Measurements from ENCODE around the gene ADGRG6.
"Not testable (repeated sequence)": the region's sequence is repeated elsewhere in the genome, so short reads cannot be mapped to it uniquely, and the experiment has no call there.

ADGRG6 gene

DNA sequence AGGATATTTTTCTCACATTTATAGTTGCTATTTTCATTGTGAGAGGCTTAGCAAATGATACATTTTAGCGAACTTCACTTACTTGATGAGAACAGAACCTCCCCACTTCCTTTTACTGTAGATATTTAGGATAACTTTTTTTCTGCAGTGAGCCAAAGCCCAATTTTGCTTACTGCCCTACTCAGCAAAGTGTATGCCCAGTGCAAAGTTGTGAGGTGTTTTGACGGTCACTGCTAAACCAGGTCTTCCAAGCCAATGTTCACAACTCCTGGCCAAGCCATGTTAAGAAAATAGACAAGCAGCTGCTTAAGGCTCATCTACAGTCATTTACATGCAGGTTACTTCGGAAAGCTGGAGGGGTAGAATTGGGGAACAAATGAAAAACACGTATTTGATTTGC lies 144.8 kb downstream of the ADGRG6 start:
- DNase-seq (ENCODE audit: low read depth), result no peak

DNA sequence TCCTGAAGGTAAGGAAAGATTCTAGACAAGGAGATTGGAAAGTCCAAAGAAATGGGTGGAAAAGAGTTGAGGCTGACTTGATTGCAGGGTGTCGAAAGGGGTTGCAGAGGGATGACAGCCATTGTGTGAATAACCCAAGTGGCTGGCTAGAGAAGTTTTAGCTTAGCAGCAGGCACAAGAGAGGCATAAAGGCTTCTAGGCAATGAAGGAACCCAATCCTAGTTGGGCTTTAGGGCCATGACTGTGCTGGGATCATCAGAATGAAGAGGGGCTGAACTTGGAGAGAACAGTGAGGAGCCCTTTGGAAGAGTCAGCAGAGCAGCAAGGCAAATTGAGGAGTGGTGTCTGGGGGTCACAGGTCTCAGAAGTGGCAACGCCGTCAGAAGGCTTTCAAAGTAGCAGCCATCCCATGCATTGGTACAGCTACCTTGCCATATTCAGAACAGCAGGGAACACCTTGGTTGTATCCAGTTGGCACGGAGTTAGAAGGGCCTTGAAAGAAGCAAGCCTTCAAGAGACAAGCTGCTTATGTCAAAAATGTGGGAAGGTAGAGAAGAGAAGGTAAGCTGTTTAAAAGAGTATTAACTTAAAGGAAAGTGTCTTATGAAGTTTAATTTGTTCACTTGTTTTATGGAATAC lies 146.4 kb downstream of the ADGRG6 start:
- no peak for DNase-seq (ENCODE audit: low read depth)

GRCh38 chr6:142450856-142451255 lies 149.0 kb downstream of the ADGRG6 start:
- DNase-seq (ENCODE audit: low read depth), result not testable (repeated sequence)

DNA sequence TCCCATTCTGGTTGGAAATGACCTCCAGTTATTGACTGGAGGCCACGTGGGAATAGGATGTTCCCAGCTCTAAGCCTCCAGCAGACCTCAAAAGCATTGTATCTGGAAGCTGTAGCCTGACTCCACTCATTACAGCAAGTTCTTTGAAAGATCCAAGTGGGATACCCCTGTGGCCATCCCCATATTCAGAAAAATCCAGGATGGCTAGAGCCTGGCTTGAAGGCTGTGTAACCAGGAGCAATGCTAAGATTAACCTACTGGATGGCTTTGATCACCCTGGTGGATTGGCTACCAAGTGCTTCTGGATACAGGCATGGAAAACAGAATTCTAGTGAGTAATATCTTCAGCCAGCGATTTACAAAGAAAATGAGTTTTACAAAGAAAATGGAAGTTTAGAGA lies 151.2 kb downstream of the ADGRG6 start:
- no peak for DNase-seq (ENCODE audit: low read depth)

GRCh38 chr6:142454196-142454595 lies 152.4 kb downstream of the ADGRG6 start:
- not testable (repeated sequence) for DNase-seq (ENCODE audit: low read depth)

DNA sequence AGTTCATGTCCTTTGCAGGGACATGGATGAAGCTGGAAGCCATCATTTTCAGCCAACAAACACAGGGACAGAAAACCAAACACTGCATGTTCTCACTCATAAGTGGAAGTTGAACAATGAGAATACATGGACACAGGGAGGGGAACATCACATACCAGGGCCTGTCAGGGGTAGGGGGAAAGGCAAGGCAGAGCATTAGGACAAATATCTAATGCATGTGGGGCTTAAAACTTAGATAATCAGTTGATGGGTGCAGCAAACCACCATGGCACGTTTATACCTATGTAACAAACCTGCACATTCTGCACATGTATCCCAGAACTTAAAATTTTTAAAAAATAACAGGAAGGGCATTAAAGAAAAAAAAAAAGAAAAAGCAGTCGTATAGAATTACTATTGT lies 153.0 kb downstream of the ADGRG6 start:
- DNase-seq (ENCODE audit: low read depth), result not testable (repeated sequence)

DNA sequence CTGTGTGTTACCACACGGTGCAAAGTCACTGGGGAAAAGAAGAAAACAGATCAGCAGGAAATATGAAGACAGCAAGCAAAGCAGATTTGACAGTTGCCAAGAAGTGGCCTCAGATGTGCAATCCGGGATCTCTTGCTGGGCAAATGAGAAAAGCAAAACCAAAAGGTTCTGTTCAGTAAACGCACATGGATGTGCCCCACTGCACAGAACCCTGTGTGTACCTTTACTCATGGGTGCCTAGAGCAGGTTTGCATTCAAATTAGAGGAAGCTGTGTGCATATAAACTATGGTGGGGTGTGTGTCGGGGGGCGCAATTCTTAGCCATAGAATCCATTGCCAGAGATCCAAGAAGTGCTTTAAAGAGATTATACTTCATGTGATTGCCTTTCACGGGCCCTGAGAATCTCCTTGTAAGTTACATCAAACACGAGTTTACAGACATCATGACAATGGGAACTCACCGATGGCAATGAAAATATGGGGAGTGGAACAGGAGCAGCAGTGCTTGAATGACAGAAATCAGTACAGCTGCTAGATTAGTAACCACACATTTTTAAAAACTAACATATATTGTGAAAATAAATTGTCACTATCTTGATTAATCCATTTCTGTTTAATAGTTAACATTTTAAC lies 154.3 kb downstream of the ADGRG6 start:
- DNase-seq (ENCODE audit: low read depth), result no peak

DNA sequence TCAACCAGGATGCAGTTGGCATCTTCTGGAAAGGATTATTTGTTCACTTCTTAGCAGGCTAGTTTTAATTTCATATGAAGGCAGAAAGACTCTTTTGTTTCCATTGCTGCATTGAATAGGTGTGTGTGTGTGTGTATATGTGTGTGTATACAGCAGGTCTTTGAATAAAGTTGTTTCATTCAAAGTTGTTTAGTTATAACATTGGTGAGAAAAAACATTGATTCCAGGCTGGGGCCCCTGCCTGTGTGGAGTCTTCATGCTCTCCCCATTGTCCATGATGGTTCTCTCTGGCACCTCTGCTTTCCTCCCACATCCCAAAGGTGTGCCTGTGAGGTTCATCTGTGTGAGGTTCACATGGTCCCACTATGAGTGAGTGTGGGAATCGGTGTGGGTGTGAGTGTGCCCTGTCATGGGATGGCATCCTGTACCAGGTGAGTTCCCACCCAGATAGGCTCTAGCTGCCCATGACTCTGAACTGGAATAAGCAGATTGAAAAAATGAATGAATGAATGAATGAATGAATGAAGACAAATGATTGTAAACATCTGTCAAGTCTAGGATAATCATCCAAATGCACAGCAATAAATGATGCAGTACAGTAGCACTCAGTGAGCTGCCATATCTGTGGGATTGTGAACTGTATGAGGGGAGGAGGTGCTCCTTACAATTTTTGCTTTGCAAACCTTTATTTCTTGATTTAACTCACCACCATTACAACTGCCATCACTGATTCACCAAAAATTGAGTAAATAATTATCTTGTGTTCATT lies 156.0 kb downstream of the ADGRG6 start:
- DNase-seq (ENCODE audit: low read depth), result no peak

DNA sequence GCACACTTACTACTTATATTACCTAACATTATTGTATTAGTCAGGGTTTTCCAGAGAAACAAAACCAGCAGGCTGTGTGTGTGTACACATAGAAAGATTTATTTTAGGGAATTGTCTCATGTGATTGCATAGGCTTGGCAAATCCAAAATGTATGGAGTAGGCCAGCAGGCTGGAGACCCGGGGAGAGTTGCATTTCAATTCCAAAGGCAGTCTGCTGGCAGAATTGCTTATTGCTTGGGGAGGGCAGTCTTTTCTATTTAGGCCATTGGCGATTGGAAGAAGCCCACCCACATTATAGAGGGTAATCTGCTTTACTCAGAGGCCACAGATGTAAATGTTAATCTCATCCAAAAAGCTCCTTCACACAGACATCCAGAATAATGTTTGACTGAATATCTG lies 157.0 kb downstream of the ADGRG6 start:
- no peak for DNase-seq (ENCODE audit: low read depth)

DNA sequence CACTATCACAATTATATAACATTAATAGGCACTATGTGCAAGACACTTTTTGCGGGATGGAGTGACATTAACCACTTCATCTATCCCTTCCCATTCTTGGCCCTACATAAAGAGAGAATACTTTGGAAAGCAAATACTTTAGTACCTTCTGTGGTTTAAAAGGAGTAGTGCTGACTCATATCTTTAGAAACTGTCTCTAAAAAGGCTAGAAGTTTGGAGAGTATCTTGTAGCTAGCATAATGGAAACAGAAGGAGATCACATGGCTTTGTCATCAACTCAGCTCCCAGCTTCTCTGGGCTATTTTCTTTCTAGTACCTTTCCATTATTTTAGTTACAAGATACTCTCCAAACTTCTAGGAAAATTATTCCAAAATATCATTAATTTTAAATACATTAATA lies 157.5 kb downstream of the ADGRG6 start:
- DNase-seq (ENCODE audit: low read depth), result no peak

- DNase-seq (ENCODE audit: low read depth), result no peak
Measured at GRCh38 chr6:142462260-142462659, 160.5 kb downstream of the ADGRG6 start.

DNA sequence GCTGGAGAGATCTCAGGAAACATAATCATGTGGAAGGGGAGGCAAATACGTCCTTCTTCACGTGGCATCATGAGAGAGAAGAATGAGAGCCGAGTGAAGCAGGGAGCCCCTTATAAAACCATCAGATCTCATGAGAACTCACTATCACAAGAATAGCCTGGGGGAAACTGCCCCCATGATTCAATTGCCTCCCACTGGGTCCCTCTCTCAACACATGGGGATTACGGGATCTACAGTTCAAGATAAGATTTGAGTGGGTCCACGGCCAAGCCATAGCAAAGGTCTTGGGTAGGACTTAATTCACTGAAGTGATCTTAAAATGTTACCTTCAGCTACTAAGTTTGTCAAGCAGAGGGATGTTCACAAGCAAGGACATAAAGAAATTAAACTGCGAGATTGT lies 162.2 kb downstream of the ADGRG6 start:
- DNase-seq (ENCODE audit: low read depth), result no peak

DNA sequence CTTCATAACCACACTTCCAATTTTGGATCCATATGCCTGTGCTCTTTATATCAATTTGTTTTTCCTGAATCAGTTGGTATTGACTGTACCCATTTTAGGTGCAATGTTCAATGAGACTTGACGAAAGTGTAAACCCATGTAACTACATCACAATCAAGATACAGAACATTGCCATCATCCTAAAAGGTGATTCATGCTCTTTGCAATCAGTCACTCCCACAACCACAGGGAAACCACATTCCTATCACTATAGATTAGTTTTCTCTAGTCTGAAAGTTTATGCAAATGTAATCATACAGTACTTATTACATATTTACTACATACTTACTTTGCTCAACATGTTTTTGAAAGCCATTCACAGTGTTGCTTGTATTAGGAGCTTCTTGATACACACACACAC lies 167.4 kb downstream of the ADGRG6 start:
- no peak for DNase-seq (ENCODE audit: low read depth)

- DNase-seq (ENCODE audit: low read depth), result no peak
Measured at GRCh38 chr6:142470421-142470820, 168.6 kb downstream of the ADGRG6 start.

GRCh38 chr6:142474531-142475289 lies 172.9 kb downstream of the ADGRG6 start:
- peak; percentile 44 for DNase-seq (ENCODE audit: low read depth)

GRCh38 chr6:142476452-142476851 lies 174.6 kb downstream of the ADGRG6 start:
- no peak for DNase-seq (ENCODE audit: low read depth)

DNA sequence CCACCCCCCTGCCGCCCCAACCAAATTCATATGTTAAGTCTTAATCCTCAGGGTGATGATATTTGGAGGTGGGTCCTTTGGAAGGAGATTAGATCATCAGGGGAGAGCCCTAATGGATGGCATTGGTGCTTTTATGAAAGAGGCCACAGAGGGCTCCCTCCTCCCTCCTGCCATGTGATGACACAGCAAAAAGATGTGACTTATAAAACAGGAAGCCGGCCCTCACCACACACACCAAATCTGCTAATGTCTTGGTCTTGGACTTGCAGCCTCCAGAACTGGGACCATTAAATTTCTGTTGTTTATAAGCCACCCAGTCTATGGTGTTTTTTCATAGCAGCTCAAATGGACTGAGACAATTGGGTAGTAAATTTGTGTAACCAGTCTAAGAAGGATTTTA lies 176.3 kb downstream of the ADGRG6 start:
- DNase-seq (ENCODE audit: low read depth), result no peak

DNA sequence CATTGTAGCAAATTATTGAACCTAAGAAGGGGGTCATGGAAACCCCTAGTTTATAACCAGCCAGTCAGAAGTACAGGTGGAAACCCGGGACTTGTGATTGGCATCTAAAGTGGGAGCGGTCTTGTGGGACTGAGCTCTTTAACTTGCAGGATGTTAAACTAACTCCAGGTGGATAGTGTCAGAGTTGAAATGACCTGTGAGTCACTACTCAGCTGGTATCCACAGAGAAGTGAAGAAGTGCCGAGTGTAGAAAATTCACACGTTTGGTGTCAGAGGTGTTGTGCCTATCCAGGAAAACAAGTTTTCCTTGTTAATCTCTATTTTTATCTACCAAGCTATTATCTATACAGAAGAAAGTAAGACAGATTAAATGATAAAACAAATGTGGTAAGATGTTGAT lies 179.7 kb downstream of the ADGRG6 start:
- DNase-seq (ENCODE audit: low read depth), result no peak

DNA sequence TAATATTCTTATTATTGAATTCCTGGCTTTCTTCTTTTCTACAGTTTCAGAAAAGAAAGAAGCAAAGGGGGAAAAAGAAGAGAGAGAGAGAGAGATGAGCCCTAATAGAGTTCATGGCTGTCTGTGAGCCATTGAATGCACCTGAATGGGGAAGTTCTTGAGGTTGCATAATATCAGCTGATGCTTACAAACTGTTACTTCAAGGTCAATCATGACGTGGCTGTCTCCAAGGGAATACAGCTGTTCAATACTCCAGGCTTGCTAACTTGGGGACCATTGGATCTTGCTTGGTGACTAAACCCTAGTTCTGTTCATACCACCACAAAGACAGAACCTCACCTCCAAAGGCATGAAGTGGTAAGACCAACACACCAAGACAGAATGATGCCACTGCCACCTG lies 180.4 kb downstream of the ADGRG6 start:
- no peak for DNase-seq (ENCODE audit: low read depth)

- no peak for DNase-seq (ENCODE audit: low read depth)
Measured at GRCh38 chr6:142482974-142483373, 181.2 kb downstream of the ADGRG6 start.

- DNase-seq (ENCODE audit: low read depth), result no peak
Measured at GRCh38 chr6:142485256-142485655, 183.4 kb downstream of the ADGRG6 start.

DNA sequence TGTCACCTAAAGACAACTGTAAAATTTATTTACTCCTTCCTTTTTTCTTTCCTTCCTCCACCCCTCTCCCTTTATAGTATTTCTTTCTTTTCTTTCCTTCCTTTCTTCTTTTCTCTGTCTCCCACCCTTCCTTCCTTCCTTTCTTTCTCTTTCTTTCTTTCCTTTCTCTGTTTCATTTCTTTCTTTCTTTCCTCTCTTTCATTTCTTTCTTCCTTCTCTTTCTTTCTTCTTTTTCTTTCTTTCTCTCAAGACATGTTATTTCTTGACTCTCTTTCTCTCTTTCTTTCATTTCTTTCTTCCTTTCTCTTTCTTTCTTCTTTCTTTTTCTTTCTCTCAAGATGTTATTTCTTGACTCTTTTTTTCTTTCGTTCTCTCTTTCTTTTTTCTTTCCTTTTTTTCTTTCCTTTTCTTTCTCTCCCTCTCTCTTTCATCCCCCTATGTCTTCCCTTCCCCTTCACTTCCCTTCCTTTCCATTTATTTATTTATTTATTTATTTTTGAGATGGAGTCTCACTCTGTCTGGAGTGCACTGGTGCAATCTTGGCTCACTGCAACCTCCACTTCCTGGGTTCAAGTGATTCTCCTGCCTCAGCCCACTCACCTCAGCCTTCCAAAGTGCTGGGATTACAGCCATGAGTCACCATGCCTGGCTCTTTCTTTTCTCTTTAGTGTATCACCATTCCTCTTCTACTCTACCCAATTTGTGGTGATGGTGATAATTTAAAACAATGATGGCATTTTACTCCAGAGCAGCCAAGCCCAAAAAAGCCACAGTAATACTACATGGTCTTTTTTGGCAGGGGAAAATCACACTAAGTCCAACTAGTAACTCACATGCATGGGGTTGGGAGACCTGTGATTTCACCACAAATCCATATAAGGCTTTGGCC lies 188.2 kb downstream of the ADGRG6 start:
- no peak for DNase-seq (ENCODE audit: low read depth)
